ENCODE measurements around the gene TGFBR1.

The TGFBR1 gene

DNA sequence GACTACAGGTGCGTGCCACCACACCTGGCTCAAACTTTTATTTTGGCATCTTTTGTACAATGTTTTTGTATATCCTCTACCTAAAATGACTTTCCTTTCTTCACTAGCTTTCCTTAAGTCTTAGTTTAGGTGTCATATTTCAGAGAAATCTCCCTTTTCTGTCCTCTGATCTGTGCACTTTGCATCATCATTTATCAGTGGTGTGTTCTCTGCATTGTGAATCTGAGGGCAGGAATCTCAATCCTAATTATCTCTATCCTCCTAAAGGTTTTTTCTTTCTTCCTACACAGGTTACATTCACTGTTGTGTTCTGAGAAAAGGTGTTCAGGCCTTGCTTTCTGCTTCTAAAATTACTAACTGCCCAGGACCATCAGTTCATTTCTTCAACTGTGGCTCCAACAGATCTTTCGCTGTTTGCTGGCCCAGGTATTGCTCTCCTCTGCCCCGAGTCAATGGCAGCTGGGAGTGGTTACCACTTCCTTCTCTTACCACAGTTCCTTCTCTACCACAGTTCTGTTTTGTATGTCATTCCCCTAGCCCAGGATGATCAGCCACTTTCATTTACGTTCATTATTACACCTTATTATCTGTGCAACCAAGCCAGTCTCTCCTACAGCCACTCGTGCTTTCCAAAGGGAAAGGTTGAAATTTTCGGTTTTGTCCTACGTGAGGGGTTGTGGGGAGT lies 14.0 kb downstream of the TGFBR1 start:
- Histone ChIP-seq H3K4me1 (ENCODE audit: control insufficient read depth, insufficient read depth, low read length) (peaks cover 9% of the 10 kb centered on the region), H3K36me3 (ENCODE audit: control insufficient read depth in 2 of 2, insufficient read depth in 1 of 2, low read length in 2 of 2) (no peaks in the 10 kb centered on the region), H3K9me3 (ENCODE audit: control insufficient read depth, insufficient read depth, low read depth, low read length) (no peaks in the 10 kb centered on the region), H3K27ac (ENCODE audit: extremely low read depth, low read depth, low read length) (no peak overlapping the region), H3K4me3 (ENCODE audit: low read depth, low read length) (no peak overlapping the region)
- ChIA-PET CTCF (interaction anchor here (0.6 to 1.0 kb wide), 2 partner anchors 119 to 271 kb away, joined by 4 read pairs; no protein-coding TSS in a partner anchor), POLR2A (interaction anchor here (0.6 kb wide), 1 partner anchor 10 kb away, joined by 6 read pairs; no protein-coding TSS in a partner anchor)
- TF ChIP-seq ZNF292 (tag by site-specific recombination; IDR thresholded peaks at IDR 0.05; ENCODE audit: borderline replicate concordance, low read depth) (no peak), ZFP41 (tag by site-specific recombination; IDR thresholded peaks at IDR 0.05; ENCODE audit: borderline replicate concordance) (no peak), ZNF174 (tag by site-specific recombination; IDR thresholded peaks at IDR 0.05) (no peak), FEZF1 (tag by site-specific recombination; IDR thresholded peaks at IDR 0.05) (no peak), ZNF248 (tag by site-specific recombination; IDR thresholded peaks at IDR 0.05) (no peak), EGR2 (tag by site-specific recombination; IDR thresholded peaks at IDR 0.05; ENCODE audit: low read depth) (no peak), OVOL3 (tag by site-specific recombination; IDR thresholded peaks at IDR 0.05) (no peak), ZNF561 (tag by site-specific recombination; IDR thresholded peaks at IDR 0.05; ENCODE audit: borderline replicate concordance) (no peak)
- TF ChIP-seq, protein P1, sequence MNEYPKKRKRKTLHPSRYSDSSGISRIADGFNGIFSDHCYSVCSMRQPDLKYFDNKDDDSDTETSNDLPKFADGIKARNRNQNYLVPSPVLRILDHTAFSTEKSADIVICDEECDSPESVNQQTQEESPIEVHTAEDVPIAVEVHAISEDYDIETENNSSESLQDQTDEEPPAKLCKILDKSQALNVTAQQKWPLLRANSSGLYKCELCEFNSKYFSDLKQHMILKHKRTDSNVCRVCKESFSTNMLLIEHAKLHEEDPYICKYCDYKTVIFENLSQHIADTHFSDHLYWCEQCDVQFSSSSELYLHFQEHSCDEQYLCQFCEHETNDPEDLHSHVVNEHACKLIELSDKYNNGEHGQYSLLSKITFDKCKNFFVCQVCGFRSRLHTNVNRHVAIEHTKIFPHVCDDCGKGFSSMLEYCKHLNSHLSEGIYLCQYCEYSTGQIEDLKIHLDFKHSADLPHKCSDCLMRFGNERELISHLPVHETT (tag by site-specific recombination; IDR thresholded peaks at IDR 0.05) = no peak
- TF ChIP-seq, protein P2, sequence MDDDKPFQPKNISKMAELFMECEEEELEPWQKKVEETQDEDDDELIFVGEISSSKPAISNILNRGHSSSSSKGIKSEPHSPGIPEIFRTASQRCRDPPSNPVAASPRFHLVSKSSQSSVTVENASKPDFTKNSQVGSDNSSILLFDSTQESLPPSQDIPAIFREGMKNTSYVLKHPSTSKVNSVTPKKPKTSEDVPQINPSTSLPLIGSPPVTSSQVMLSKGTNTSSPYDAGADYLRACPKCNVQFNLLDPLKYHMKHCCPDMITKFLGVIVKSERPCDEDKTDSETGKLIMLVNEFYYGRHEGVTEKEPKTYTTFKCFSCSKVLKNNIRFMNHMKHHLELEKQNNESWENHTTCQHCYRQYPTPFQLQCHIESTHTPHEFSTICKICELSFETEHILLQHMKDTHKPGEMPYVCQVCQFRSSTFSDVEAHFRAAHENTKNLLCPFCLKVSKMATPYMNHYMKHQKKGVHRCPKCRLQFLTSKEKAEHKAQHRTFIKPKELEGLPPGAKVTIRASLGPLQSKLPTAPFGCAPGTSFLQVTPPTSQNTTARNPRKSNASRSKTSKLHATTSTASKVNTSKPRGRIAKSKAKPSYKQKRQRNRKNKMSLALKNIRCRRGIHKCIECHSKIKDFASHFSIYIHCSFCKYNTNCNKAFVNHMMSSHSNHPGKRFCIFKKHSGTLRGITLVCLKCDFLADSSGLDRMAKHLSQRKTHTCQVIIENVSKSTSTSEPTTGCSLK (tag by site-specific recombination; IDR thresholded peaks at IDR 0.05) = no peak

DNA sequence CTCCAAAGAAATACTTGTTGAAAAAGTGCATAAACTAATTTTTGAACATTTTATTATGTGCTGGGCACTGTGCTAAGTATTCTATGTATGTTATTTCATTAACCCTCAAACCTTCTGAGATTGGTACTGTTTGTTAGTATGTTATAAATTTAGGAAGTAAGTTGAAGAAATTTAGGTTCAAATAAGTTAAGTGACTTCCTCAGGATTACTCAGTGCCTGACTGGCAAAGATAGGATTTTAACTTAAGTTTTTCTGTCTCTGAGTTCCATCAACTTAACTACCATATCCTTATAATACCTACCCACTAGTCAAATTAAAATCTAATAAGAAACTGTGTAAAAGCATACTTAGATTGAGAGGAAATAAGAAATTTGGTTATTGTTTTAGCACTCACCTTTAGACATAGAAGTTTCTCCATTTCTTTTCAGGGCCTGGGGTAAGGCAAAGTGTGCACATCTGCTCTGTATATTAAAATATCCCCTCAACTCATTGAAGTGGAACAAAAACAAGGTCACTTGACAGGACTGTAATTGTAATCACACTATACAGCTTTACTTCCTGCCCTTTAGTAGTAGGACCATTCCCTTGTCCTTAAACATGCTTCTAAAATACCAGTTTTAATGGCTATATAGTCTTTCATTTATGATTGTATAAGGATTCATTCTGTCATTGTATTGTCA lies 15.2 kb downstream of the TGFBR1 start:
- Histone ChIP-seq H3K4me1 (ENCODE audit: control insufficient read depth, insufficient read depth, low read length) (peaks cover 13% of the 10 kb centered on the region), H3K9me3 (ENCODE audit: control insufficient read depth, insufficient read depth, low read depth, low read length) (no peaks in the 10 kb centered on the region), H3K4me3 (ENCODE audit: low read depth, low read length) (no peak overlapping the region), H3K36me3 (ENCODE audit: control insufficient read depth in 2 of 2, insufficient read depth in 1 of 2, low read length in 2 of 2) (no peaks in the 10 kb centered on the region), H3K27ac (ENCODE audit: extremely low read depth, low read depth, low read length) (no peak overlapping the region)
- ChIA-PET POLR2A (no interaction called here), CTCF (interaction anchor here (0.5 to 1.0 kb wide), 3 partner anchors 120 to 374 kb away, joined by 3 to 4 read pairs (median 3); no protein-coding TSS in a partner anchor)
- TF ChIP-seq HOXC10 (CRISPR knock-in tag; IDR thresholded peaks at IDR 0.05) (no peak), PRDM1 (tag by site-specific recombination; IDR thresholded peaks at IDR 0.05) (no peak), ZNF114 (tag by site-specific recombination; IDR thresholded peaks at IDR 0.05) (no peak), ZNF138 (tag by site-specific recombination; IDR thresholded peaks at IDR 0.05; ENCODE audit: borderline replicate concordance) (no peak), ZNF175 (tag by site-specific recombination; IDR thresholded peaks at IDR 0.05) (no peak), ZSCAN18 (tag by site-specific recombination; IDR thresholded peaks at IDR 0.05) (no peak), ZBTB8A (tag by site-specific recombination; IDR thresholded peaks at IDR 0.05) (no peak), TCF7L2 (IDR thresholded peaks at IDR 0.05; ENCODE audit: borderline replicate concordance, low read depth, low read length) (no peak), REPIN1 (tag by site-specific recombination; IDR thresholded peaks at IDR 0.05; ENCODE audit: low read depth) (no peak), ZNF398 (tag by site-specific recombination; IDR thresholded peaks at IDR 0.05) (no peak), ZNF585B (tag by site-specific recombination; IDR thresholded peaks at IDR 0.05) (no peak)
- TF ChIP-seq, protein P3, sequence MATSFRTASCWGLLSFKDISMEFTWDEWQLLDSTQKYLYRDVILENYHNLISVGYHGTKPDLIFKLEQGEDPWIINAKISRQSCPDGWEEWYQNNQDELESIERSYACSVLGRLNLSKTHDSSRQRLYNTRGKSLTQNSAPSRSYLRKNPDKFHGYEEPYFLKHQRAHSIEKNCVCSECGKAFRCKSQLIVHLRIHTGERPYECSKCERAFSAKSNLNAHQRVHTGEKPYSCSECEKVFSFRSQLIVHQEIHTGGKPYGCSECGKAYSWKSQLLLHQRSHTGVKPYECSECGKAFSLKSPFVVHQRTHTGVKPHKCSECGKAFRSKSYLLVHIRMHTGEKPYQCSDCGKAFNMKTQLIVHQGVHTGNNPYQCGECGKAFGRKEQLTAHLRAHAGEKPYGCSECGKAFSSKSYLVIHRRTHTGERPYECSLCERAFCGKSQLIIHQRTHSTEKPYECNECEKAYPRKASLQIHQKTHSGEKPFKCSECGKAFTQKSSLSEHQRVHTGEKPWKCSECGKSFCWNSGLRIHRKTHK (tag by site-specific recombination; IDR thresholded peaks at IDR 0.05) = no peak

Data from HEK293 (cell line).